ENCODE results near the gene C1QTNF12. TPM values are rescaled to one million over a fixed set of nuclear protein-coding genes. Genes with fewer than 3 reads are reported as not detected.

C1QTNF12 gene
- total RNA-seq, 1 donor from 2014 or later = 0.28 TPM

DNA sequence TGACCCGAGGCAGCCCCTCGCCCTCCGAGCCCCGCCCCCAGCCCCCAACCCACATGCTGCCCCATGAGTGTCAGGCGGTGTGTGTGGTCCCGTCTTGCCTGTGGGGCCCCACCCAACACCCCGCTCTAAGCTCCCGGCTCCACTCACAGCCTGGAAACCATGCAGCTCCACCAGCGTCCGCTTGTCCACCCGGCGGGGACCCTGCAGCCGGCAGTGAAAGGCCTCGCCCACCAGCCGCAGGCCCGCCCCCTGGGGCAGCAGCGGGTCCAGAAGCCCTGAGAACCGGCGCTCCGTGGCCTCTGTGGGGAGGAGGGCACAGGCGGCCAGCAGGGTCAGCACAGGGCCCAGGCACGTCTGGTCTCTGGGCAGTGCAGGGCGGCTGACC is 2.7 kb downstream of the C1QTNF12 start:
- H3K27me3 ChIP-seq = peaks cover 30% of the 10 kb centered on the region
- H3K4me2 ChIP-seq = no peak overlapping the region
- no peak overlapping the region for H3K27ac Mint-ChIP-seq
- H3K4me1 ChIP-seq = peaks cover 14% of the 10 kb centered on the region
- H3K36me3 Mint-ChIP-seq = no peaks in the 10 kb centered on the region
- H3K27me3 Mint-ChIP-seq (ENCODE audit: insufficient read depth, low read depth) = peaks cover 4% of the 10 kb centered on the region
- H3F3A ChIP-seq (ENCODE audit: low read depth) = peaks cover 5% of the 10 kb centered on the region
- no peak overlapping the region for H3K9ac ChIP-seq
- H2AFZ ChIP-seq (replicated peaks) = no peak overlapping the region
- no peaks in the 10 kb centered on the region for H3K9me3 ChIP-seq (ENCODE audit: low read depth)
- H3K27ac ChIP-seq = no peak overlapping the region
- no peak overlapping the region for H3K4me3 Mint-ChIP-seq
- H3K79me2 ChIP-seq (ENCODE audit: low read depth) = no peaks in the 10 kb centered on the region
- no peaks in the 10 kb centered on the region for H3K36me3 ChIP-seq
- TF ChIP-seq EZH2phosphoT487 (IDR thresholded peaks at IDR 0.05) = no peak
- no peak for TF ChIP-seq EZH2 (IDR thresholded peaks at IDR 0.05)
- TF ChIP-seq, protein P1, sequence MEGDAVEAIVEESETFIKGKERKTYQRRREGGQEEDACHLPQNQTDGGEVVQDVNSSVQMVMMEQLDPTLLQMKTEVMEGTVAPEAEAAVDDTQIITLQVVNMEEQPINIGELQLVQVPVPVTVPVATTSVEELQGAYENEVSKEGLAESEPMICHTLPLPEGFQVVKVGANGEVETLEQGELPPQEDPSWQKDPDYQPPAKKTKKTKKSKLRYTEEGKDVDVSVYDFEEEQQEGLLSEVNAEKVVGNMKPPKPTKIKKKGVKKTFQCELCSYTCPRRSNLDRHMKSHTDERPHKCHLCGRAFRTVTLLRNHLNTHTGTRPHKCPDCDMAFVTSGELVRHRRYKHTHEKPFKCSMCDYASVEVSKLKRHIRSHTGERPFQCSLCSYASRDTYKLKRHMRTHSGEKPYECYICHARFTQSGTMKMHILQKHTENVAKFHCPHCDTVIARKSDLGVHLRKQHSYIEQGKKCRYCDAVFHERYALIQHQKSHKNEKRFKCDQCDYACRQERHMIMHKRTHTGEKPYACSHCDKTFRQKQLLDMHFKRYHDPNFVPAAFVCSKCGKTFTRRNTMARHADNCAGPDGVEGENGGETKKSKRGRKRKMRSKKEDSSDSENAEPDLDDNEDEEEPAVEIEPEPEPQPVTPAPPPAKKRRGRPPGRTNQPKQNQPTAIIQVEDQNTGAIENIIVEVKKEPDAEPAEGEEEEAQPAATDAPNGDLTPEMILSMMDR (IDR thresholded peaks at IDR 0.05) = no peak
- peaks cover 3% of the 10 kb centered on the region for H3K4me1 Mint-ChIP-seq
- peak; percentile 41 for DNase-seq (ENCODE audit: low spot score)
- no peak overlapping the region for H3K4me3 ChIP-seq
- no peaks in the 10 kb centered on the region for H3K9me3 Mint-ChIP-seq
- peaks cover 19% of the 10 kb centered on the region for H4K20me1 ChIP-seq (ENCODE audit: low read depth)

DNA sequence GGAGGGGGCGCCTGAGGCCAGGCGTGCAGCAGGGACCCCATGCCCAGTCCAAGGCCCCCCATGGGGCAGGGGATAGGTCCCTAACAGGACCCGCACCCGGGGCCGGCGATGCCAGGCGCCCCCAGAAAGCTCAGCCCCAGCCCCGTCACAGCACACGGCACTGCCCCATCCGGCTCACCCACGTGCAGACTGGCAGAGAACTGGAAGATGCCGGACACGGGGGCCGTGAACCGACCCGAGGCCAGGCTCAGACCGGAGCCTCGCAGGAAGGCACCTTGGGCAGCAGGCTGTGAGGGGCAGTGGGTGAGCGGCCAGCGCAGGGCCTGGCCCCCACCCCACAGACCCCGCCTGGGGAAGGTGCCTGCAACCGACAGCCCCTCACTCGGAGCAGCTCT is 3.3 kb downstream of the C1QTNF12 start:
- no peak overlapping the region for H2AFZ ChIP-seq (replicated peaks)
- TF ChIP-seq EZH2phosphoT487 (IDR thresholded peaks at IDR 0.05) = no peak
- no peak for TF ChIP-seq EZH2 (IDR thresholded peaks at IDR 0.05)
- TF ChIP-seq, protein P1 (IDR thresholded peaks at IDR 0.05) = no peak
- peaks cover 5% of the 10 kb centered on the region for H3F3A ChIP-seq (ENCODE audit: low read depth)
- Mint-ChIP-seq H3K4me3 (no peak overlapping the region), H3K27me3 (ENCODE audit: insufficient read depth, low read depth) (peaks cover 4% of the 10 kb centered on the region), H3K36me3 (no peaks in the 10 kb centered on the region), H3K4me1 (peaks cover 4% of the 10 kb centered on the region), H3K9me3 (no peaks in the 10 kb centered on the region), H3K27ac (no peak overlapping the region)
- peaks cover 19% of the 10 kb centered on the region for H4K20me1 ChIP-seq (ENCODE audit: low read depth)
- H3K4me3 ChIP-seq = no peak overlapping the region
- H3K4me2 ChIP-seq = no peak overlapping the region
- no peaks in the 10 kb centered on the region for H3K9me3 ChIP-seq (ENCODE audit: low read depth)
- peaks cover 28% of the 10 kb centered on the region for H3K27me3 ChIP-seq
- no peak overlapping the region for H3K9ac ChIP-seq
- peaks cover 14% of the 10 kb centered on the region for H3K4me1 ChIP-seq
- H3K79me2 ChIP-seq (ENCODE audit: low read depth) = no peaks in the 10 kb centered on the region
- DNase-seq (ENCODE audit: low spot score) = no peak
- no peaks in the 10 kb centered on the region for H3K36me3 ChIP-seq
- H3K27ac ChIP-seq = no peak overlapping the region

DNA sequence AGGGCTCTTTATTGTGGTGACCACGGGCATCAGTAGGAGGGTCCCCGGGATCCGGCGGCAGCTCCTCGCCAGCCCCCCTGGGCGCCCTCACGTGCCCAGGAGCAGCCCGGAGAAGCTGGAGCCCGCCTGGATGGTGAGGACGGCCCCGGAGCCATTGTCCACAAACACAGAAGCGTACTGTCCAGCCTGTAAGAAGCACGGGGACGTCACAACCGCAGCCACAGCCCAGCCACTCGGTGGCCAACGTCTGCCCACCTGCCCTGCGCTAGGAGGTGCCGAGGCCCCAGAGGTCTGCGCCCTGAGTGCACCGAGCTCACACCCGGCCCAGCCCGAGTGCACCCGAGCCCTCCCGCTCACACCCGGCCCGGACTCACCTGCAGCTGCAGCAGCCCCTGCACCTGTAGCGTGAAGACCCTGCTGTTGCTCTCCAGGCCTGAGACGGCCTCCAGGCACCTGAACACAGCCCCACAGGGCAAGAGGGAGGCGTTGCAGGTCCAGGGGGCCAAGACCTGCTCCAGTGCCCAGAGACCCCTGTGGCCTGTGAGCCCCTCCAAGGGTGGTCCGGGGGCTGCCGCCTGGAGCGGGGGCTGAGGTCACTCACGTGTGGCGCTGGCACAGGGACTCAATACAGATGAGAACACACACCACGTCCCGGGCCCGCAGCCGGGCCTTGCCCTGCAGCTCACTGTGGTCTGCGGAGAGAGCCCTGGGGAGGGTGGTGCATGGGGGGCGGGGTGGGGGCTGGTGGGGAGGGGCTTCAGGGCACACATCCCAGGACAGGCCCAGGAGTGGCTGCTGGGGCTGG is 3.9 kb downstream of the C1QTNF12 start:
- no peaks in the 10 kb centered on the region for H3K9me3 ChIP-seq (ENCODE audit: low read depth)
- Mint-ChIP-seq H3K27ac (no peak overlapping the region), H3K9me3 (no peaks in the 10 kb centered on the region), H3K4me3 (no peak overlapping the region), H3K4me1 (peaks cover 4% of the 10 kb centered on the region), H3K36me3 (no peaks in the 10 kb centered on the region), H3K27me3 (ENCODE audit: insufficient read depth, low read depth) (peaks cover 4% of the 10 kb centered on the region)
- H3K36me3 ChIP-seq = no peaks in the 10 kb centered on the region
- peaks cover 5% of the 10 kb centered on the region for H3F3A ChIP-seq (ENCODE audit: low read depth)
- H4K20me1 ChIP-seq (ENCODE audit: low read depth) = peaks cover 13% of the 10 kb centered on the region
- no peak overlapping the region for H3K27ac ChIP-seq
- no peak overlapping the region for H3K9ac ChIP-seq
- H3K4me1 ChIP-seq = peaks cover 14% of the 10 kb centered on the region
- no peak for DNase-seq (ENCODE audit: low spot score)
- H3K27me3 ChIP-seq = peaks cover 22% of the 10 kb centered on the region
- no peaks in the 10 kb centered on the region for H3K79me2 ChIP-seq (ENCODE audit: low read depth)
- no peak overlapping the region for H2AFZ ChIP-seq (replicated peaks)
- no peak overlapping the region for H3K4me3 ChIP-seq
- TF ChIP-seq EZH2phosphoT487 (IDR thresholded peaks at IDR 0.05) (no peak), EZH2 (IDR thresholded peaks at IDR 0.05) (no peak)
- TF ChIP-seq, protein P1 (IDR thresholded peaks at IDR 0.05) = no peak
- H3K4me2 ChIP-seq = no peak overlapping the region

All from neural progenitor cell (in vitro differentiated cells).